Type B pancreatic cell (in vitro differentiated cells): Measurements from ENCODE around the gene LCN1. TPM values are rescaled to one million over a fixed set of nuclear protein-coding genes. Genes with fewer than 3 reads are reported as not detected.

Experiments used
- DNase-seq: peaks from one replicate; pipeline ENCODE4 v3.0.0; 2021; ENCODE audit warnings: mixed read lengths; ENCODE audit not compliant: unreplicated experiment; ENCODE audit errors: extremely low spot score
- H3K27ac Mint-ChIP-seq: 2 replicates; pipeline ENCODE4 v1.8.0; 2021; ENCODE audit warnings: mild to moderate bottlenecking, mixed read lengths
- H3K27me3 Mint-ChIP-seq: 2 replicates; pipeline ENCODE4 v1.8.0; 2021; ENCODE audit warnings: mixed read lengths
- H3K36me3 Mint-ChIP-seq: 2 replicates; pipeline ENCODE4 v1.8.0; 2021; ENCODE audit warnings: mixed read lengths
- H3K4me1 Mint-ChIP-seq: one replicate; pipeline ENCODE4 v1.8.0; 2021; ENCODE audit warnings: mixed read lengths; ENCODE audit not compliant: unreplicated experiment
- H3K4me3 Mint-ChIP-seq: 2 replicates; pipeline ENCODE4 v1.8.0; 2021; ENCODE audit warnings: mild to moderate bottlenecking, mixed read lengths
- H3K9me3 Mint-ChIP-seq: 2 replicates; pipeline ENCODE4 v1.8.0; 2021; ENCODE audit warnings: mixed read lengths
- CTCF ChIP-seq: fragments of 200-600 bp; sonication (generic); conservative IDR thresholded peaks from 2 replicates; pipeline ENCODE4 v1.5.0; 2021; ENCODE audit warnings: antibody characterized with exemption, mild to moderate bottlenecking
- total RNA-seq: library from RNA; stranded (reverse); gene quantifications from 2 replicates; pipeline ENCODE4 v1.2.1, GENCODE V29; 2021; ENCODE audit warnings: low replicate concordance

Gene LCN1
- total RNA-seq, 1 donor from 2014 or later: not detected

- peak overlapping the region; percentile 89 for H3K4me3 Mint-ChIP-seq
- peaks cover 16% of the 10 kb centered on the region for H3K4me1 Mint-ChIP-seq
- no peak for TF ChIP-seq CTCF
- H3K27me3 Mint-ChIP-seq: no peaks in the 10 kb centered on the region
- no peak overlapping the region for H3K27ac Mint-ChIP-seq
- H3K36me3 Mint-ChIP-seq: no peaks in the 10 kb centered on the region
- no peaks in the 10 kb centered on the region for H3K9me3 Mint-ChIP-seq
- DNase-seq: no peak
These were observed 18.9 kb upstream of the LCN1 start for GRCh38 chr9:135502168-135502872.

GRCh38 chr9:135502873-135503321 is 18.3 kb upstream of the LCN1 start:
- Mint-ChIP-seq H3K27me3 (no peaks in the 10 kb centered on the region), H3K4me3 (peak overlapping the region; percentile 57), H3K36me3 (no peaks in the 10 kb centered on the region), H3K27ac (no peak overlapping the region), H3K9me3 (no peaks in the 10 kb centered on the region), H3K4me1 (peaks cover 16% of the 10 kb centered on the region)
- TF ChIP-seq CTCF: no peak
- DNase-seq: no peak

GRCh38 chr9:135503371-135504261 is 17.6 kb upstream of the LCN1 start:
- no peaks in the 10 kb centered on the region for H3K27me3 Mint-ChIP-seq
- H3K4me3 Mint-ChIP-seq: peak overlapping the region; percentile 52
- H3K4me1 Mint-ChIP-seq: peaks cover 16% of the 10 kb centered on the region
- H3K36me3 Mint-ChIP-seq: no peaks in the 10 kb centered on the region
- no peak for TF ChIP-seq CTCF
- DNase-seq: no peak
- no peaks in the 10 kb centered on the region for H3K9me3 Mint-ChIP-seq
- no peak overlapping the region for H3K27ac Mint-ChIP-seq

GRCh38 chr9:135504262-135505243 is 16.7 kb upstream of the LCN1 start:
- Mint-ChIP-seq H3K4me1 (peaks cover 13% of the 10 kb centered on the region), H3K27me3 (no peaks in the 10 kb centered on the region), H3K9me3 (peaks cover 5% of the 10 kb centered on the region), H3K36me3 (no peaks in the 10 kb centered on the region), H3K27ac (peak overlapping the region; percentile 33), H3K4me3 (peak overlapping the region; percentile 50)
- no peak for DNase-seq
- peak; percentile 80 for TF ChIP-seq CTCF
